GM23338 (cell line): Measurements from ENCODE around the gene EPHB6. TPM values are rescaled to one million over a fixed set of nuclear protein-coding genes. Genes with fewer than 3 reads are reported as not detected.

Source experiments
- ATAC-seq: fragments of 200-7000 bp; cut with Tn5 transposase; 3 replicates; pipeline ENCODE4 v1.9.1; 2020
- DNase-seq: peaks from one replicate; pipeline ENCODE4 v3.0.0-alpha.2; 2015; ENCODE audit warnings: low spot score
- H2AFZ ChIP-seq: fragments of 200-600 bp; sonication (generic); 2 replicates; pipeline ENCODE4 v1.8.0; 2016; ENCODE audit warnings: antibody characterized with exemption, mild to moderate bottlenecking, moderate library complexity
- H3F3A ChIP-seq: fragments of 200-600 bp; sonication (generic); replicated peaks from 2 replicates; pipeline ENCODE4 v1.8.0; 2017; ENCODE audit warnings: antibody characterized with exemption, mixed run types, low read depth
- H3K27ac ChIP-seq: fragments of 200-600 bp; sonication (generic); 2 replicates; pipeline ENCODE4 v1.6.1; 2016; ENCODE audit warnings: low read depth
- H3K27me3 ChIP-seq: fragments of 200-600 bp; sonication (generic); 2 replicates; pipeline ENCODE4 v1.8.0; 2016; ENCODE audit warnings: mild to moderate bottlenecking, mixed run types, moderate library complexity; ENCODE audit not compliant: insufficient read depth
- H3K36me3 ChIP-seq: fragments of 200-600 bp; sonication (generic); 2 replicates; pipeline ENCODE4 v1.8.0; 2016; ENCODE audit warnings: mild to moderate bottlenecking; ENCODE audit not compliant: insufficient read depth
- H3K4me1 ChIP-seq: fragments of 200-600 bp; sonication (generic); 2 replicates; pipeline ENCODE4 v1.8.0; 2016; ENCODE audit warnings: mild to moderate bottlenecking, moderate library complexity; ENCODE audit not compliant: insufficient read depth
- H3K4me2 ChIP-seq: fragments of 200-600 bp; sonication (generic); 2 replicates; pipeline ENCODE4 v1.7.1; 2017; ENCODE audit warnings: mixed run types
- H3K4me3 ChIP-seq: fragments of 200-600 bp; sonication (generic); 2 replicates; pipeline ENCODE4 v1.6.1; 2016; ENCODE audit warnings: mixed run types
- H3K79me2 ChIP-seq: fragments of 200-600 bp; sonication (generic); replicated peaks from 2 replicates; pipeline ENCODE4 v1.8.0; 2017; ENCODE audit warnings: mild to moderate bottlenecking; ENCODE audit not compliant: insufficient read depth
- H3K9me2 ChIP-seq: fragments of 200-600 bp; sonication (generic); 2 replicates; pipeline ENCODE4 v1.8.0; 2017; ENCODE audit not compliant: insufficient read depth
- H4K20me1 ChIP-seq: fragments of 200-600 bp; sonication (generic); replicated peaks from 2 replicates; pipeline ENCODE4 v1.8.0; 2017; ENCODE audit warnings: mild to moderate bottlenecking; ENCODE audit not compliant: insufficient read depth
- H3K27ac Mint-ChIP-seq: 2 replicates; pipeline ENCODE4 v1.8.0; 2020; ENCODE audit warnings: inconsistent platforms, mild to moderate bottlenecking, moderate library complexity, mixed read lengths
- H3K27me3 Mint-ChIP-seq: 3 replicates; pipeline ENCODE4 v1.8.0; 2022; ENCODE audit warnings: low read depth, mild to moderate bottlenecking, moderate library complexity, mixed read lengths, inconsistent platforms; ENCODE audit not compliant: insufficient read depth, poor library complexity
- H3K36me3 Mint-ChIP-seq: 3 replicates; pipeline ENCODE4 v1.8.0; 2021; ENCODE audit warnings: low read depth, mild to moderate bottlenecking, inconsistent platforms, moderate library complexity, mixed read lengths
- H3K4me1 Mint-ChIP-seq: 3 replicates; pipeline ENCODE4 v1.8.0; 2020; ENCODE audit warnings: mild to moderate bottlenecking, inconsistent platforms, mixed read lengths
- H3K4me3 Mint-ChIP-seq: 3 replicates; pipeline ENCODE4 v1.8.0; 2021; ENCODE audit warnings: moderate library complexity, mild to moderate bottlenecking, inconsistent platforms, mixed read lengths
- H3K9me3 Mint-ChIP-seq: 3 replicates; pipeline ENCODE4 v1.8.0; 2020; ENCODE audit warnings: moderate library complexity, mild to moderate bottlenecking, inconsistent platforms, mixed read lengths
- CTCF ChIP-seq, 2 experiments: fragments of 200-600 bp in 1 of 2; sonication (generic) in 1 of 2; conservative IDR thresholded peaks; 2 replicates each; pipeline versions ENCODE4 v1.5.1 to v1.6.1; 2016 to 2017; ENCODE audit warnings: antibody characterized with exemption in 2 of 2, low read depth in 2 of 2, mild to moderate bottlenecking in 2 of 2, moderate library complexity in 1 of 2
- ETS1 ChIP-seq: IDR thresholded peaks from 2 replicates; pipeline ENCODE4 v1.6.1; 2016; ENCODE audit warnings: antibody characterized with exemption
- EZH2 ChIP-seq: fragments of 200-600 bp; sonication (generic); IDR thresholded peaks from one replicate; pipeline ENCODE4 v1.8.0; 2017; ENCODE audit warnings: antibody characterized with exemption, mild to moderate bottlenecking, low read depth; ENCODE audit not compliant: unreplicated experiment
- EZH2phosphoT487 ChIP-seq: fragments of 200-600 bp; sonication (generic); IDR thresholded peaks from one replicate; pipeline ENCODE4 v1.8.1; 2018; ENCODE audit warnings: antibody characterized with exemption; ENCODE audit not compliant: unreplicated experiment
- JUNB ChIP-seq: IDR thresholded peaks from one replicate; pipeline ENCODE4 v1.6.1; 2016; ENCODE audit warnings: antibody characterized with exemption; ENCODE audit not compliant: unreplicated experiment
- NANOG ChIP-seq: IDR thresholded peaks from 2 replicates; pipeline ENCODE4 v1.6.1; 2016; ENCODE audit warnings: antibody characterized with exemption, borderline replicate concordance
- POLR2AphosphoS5 ChIP-seq: IDR thresholded peaks from 2 replicates; pipeline ENCODE4 v1.6.1; 2016; ENCODE audit warnings: antibody characterized with exemption, low read depth
- STAT1 ChIP-seq: IDR thresholded peaks from one replicate; pipeline ENCODE4 v1.6.1; 2016; ENCODE audit warnings: antibody characterized with exemption; ENCODE audit not compliant: unreplicated experiment
- ZNF114 ChIP-seq: fragments of 250-450 bp; sonication (Bioruptor Pico); IDR thresholded peaks from 2 replicates; pipeline ENCODE4 v1.5.0; 2020; ENCODE audit warnings: mild to moderate bottlenecking, moderate library complexity
- ZNF331 ChIP-seq: fragments of 250-450 bp; sonication (Bioruptor Pico); IDR thresholded peaks from 2 replicates; pipeline ENCODE4 v1.5.0; 2020; ENCODE audit warnings: low read depth, mild to moderate bottlenecking, moderate library complexity
- ZNF462 ChIP-seq: fragments of 250-450 bp; sonication (Bioruptor Pico); IDR thresholded peaks from 2 replicates; pipeline ENCODE4 v1.5.0; 2020; ENCODE audit warnings: mild to moderate bottlenecking, moderate library complexity
- polyA plus RNA-seq: library from polyadenylated mRNA; unstranded; fragments of >200 nt; fragmentation: Nextera tagmentation; extraction: Ambion mirVana; gene quantifications from 2 replicates; pipeline ENCODE4 v1.2.1, GENCODE V29; 2016
- total RNA-seq: library from RNA; depleted of rRNA; stranded (reverse); fragments of >200 nt; shearing (Covaris generic); gene quantifications from 2 replicates; pipeline ENCODE4 v1.2.3, GENCODE V29; 2014

Gene EPHB6
- total and polyA plus RNA-seq, 2 experiments from 2014 or later, result 20.8 to 27.5 TPM

DNA sequence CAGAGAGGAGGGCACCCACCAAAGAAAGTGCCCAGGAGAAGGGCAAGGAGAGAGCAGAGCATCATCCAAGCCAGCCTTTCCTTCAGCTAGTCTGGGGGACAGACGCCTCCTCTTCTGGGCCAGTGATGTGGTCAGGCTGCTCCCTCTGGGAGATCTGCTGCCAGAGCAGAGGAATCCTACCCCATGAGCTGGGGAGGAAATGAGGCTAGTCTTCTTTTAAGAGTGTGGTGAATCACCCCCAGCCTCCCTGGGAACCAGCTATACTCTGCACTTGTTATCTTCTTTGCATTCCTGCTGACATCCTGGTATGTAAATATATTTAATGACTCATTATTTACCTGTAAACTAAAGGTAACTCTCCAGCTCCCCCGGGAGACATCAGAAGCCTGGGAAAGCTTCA, 41.6 kb upstream of the EPHB6 start:
- peak overlapping the region; percentile 76 for H3K27ac Mint-ChIP-seq
- H3F3A ChIP-seq, result no peaks in the 10 kb centered on the region
- H3K36me3 Mint-ChIP-seq, result no peaks in the 10 kb centered on the region
- DNase-seq, result peak; percentile 86
- H3K4me1 Mint-ChIP-seq, result peaks cover 59% of the 10 kb centered on the region
- TF ChIP-seq JUNB (no peak), STAT1 (no peak), NANOG (peak; percentile 56; the same call in 1 of the 2 replicates), EZH2phosphoT487 (no peak), ETS1 (no peak), CTCF (conservative IDR thresholded peaks at IDR 0.05; ENCODE audit: low read depth in 2 of 2) (no peak), POLR2AphosphoS5 (no peak), EZH2 (no peak), ZNF331 (no peak), ZNF114 (CRISPR knock-in tag) (no peak), ZNF462 (CRISPR knock-in tag) (peak; percentile 68)
- H3K4me2 ChIP-seq, result peak overlapping the region; percentile 40
- no peaks in the 10 kb centered on the region for H3K9me2 ChIP-seq
- H3K4me3 Mint-ChIP-seq, result peak overlapping the region; percentile 38
- no peaks in the 10 kb centered on the region for H3K79me2 ChIP-seq
- peaks cover 10% of the 10 kb centered on the region for H3K27me3 Mint-ChIP-seq
- peak overlapping the region; percentile 11; the same call in 1 of the 2 replicates for H3K4me3 ChIP-seq
- H2AFZ ChIP-seq, result no peak overlapping the region
- no peaks in the 10 kb centered on the region for H3K9me3 Mint-ChIP-seq
- no peaks in the 10 kb centered on the region for H3K27me3 ChIP-seq
- ATAC-seq, result peak; percentile 91
- H3K36me3 ChIP-seq, result no peaks in the 10 kb centered on the region
- peak overlapping the region; percentile 81 for H3K27ac ChIP-seq
- H3K4me1 ChIP-seq, result peaks cover 50% of the 10 kb centered on the region
- no peaks in the 10 kb centered on the region for H4K20me1 ChIP-seq
